Brain microvascular endothelial cell (primary cell): ENCODE data around the gene LRIG3.
A peak's percentile ranks its signal among the peaks of the same experiment; 100 is the strongest.

ENCODE experiments used
- DNase-seq: peaks from one replicate; pipeline ENCODE4 v3.0.0-alpha.2; 2020
- H3K27ac ChIP-seq: fragments of 250-450 bp; sonication (Bioruptor Pico); 2 replicates; pipeline ENCODE4 v1.5.1; 2020; ENCODE audit warnings: mild to moderate bottlenecking, moderate library complexity
- H3K27me3 ChIP-seq: fragments of 250-450 bp; sonication (Bioruptor Pico); replicated peaks from 2 replicates; pipeline ENCODE4 v1.5.1; 2020; ENCODE audit warnings: mild to moderate bottlenecking
- H3K36me3 ChIP-seq: fragments of 250-450 bp; sonication (Bioruptor Pico); replicated peaks from 2 replicates; pipeline ENCODE4 v1.5.1; 2020; ENCODE audit warnings: mild to moderate bottlenecking
- H3K4me3 ChIP-seq: 2 replicates; pipeline ENCODE4 v1.5.1; 2011; ENCODE audit warnings: low read depth, mild to moderate bottlenecking, control low read depth, low read length, moderate library complexity
- CTCF ChIP-seq: IDR thresholded peaks from 2 replicates; pipeline ENCODE4 v1.5.1; 2011; ENCODE audit warnings: low read depth, mild to moderate bottlenecking, moderate library complexity, low read length, control low read depth, inconsistent platforms; ENCODE audit errors: missing control alignments
- in situ Hi-C: cut with HindIII; loops from 2 replicates; pipeline ENCODE4 v1.10.0; 2017; ENCODE audit warnings: low sequenced_read_pairs, low pct_ligation_motif_present

LRIG3 gene

GRCh38 chr12:58938440-58938839 lies 18.1 kb upstream of the LRIG3 start:
- Histone ChIP-seq H3K4me3 (no peak overlapping the region), H3K27me3 (no peaks in the 10 kb centered on the region), H3K27ac (no peak overlapping the region), H3K36me3 (no peaks in the 10 kb centered on the region)
- no peak for DNase-seq
- no peak for TF ChIP-seq CTCF
- in situ Hi-C loops, result no loop called here

- no peak overlapping the region for H3K4me3 ChIP-seq
- H3K27ac ChIP-seq, result no peak overlapping the region
- DNase-seq, result no peak
- no peaks in the 10 kb centered on the region for H3K36me3 ChIP-seq
- in situ Hi-C loops, result no loop called here
- TF ChIP-seq CTCF, result no peak
- no peaks in the 10 kb centered on the region for H3K27me3 ChIP-seq
These were observed 14.2 kb upstream of the LRIG3 start for GRCh38 chr12:58934528-58934927.

GRCh38 chr12:58932806-58933681 lies 12.7 kb upstream of the LRIG3 start:
- in situ Hi-C loops, result no loop called here
- H3K27ac ChIP-seq, result no peak overlapping the region
- DNase-seq, result no peak

GRCh38 chr12:58931518-58931917 lies 11.2 kb upstream of the LRIG3 start:
- no peak overlapping the region for H3K27ac ChIP-seq
- no peaks in the 10 kb centered on the region for H3K36me3 ChIP-seq
- no peak for DNase-seq
- no peak overlapping the region for H3K4me3 ChIP-seq
- in situ Hi-C loops, result no loop called here
- peak; percentile 20 for TF ChIP-seq CTCF
- H3K27me3 ChIP-seq, result no peaks in the 10 kb centered on the region

More at GRCh38 chr12:58932806-58933681, 12.7 kb upstream of the LRIG3 start:
- no peak for TF ChIP-seq CTCF
- no peaks in the 10 kb centered on the region for H3K36me3 ChIP-seq
- H3K4me3 ChIP-seq, result no peak overlapping the region
- no peaks in the 10 kb centered on the region for H3K27me3 ChIP-seq

GRCh38 chr12:58930770-58931324 lies 10.5 kb upstream of the LRIG3 start:
- Histone ChIP-seq H3K4me3 (no peak overlapping the region), H3K36me3 (no peaks in the 10 kb centered on the region), H3K27me3 (no peaks in the 10 kb centered on the region), H3K27ac (no peak overlapping the region)
- DNase-seq, result peak; percentile 32
- in situ Hi-C loops, result no loop called here
- no peak for TF ChIP-seq CTCF
